Astrocyte of the spinal cord (primary cell): ENCODE measurements around the gene KIZ.

Source experiments
- DNase-seq: peaks from one replicate; pipeline ENCODE4 v3.0.0; 2011; ENCODE audit warnings: low read depth, low spot score
- H3K4me3 ChIP-seq: 2 replicates; pipeline ENCODE4 v1.5.1; 2011; ENCODE audit warnings: low read depth, mild to moderate bottlenecking, low read length, moderate library complexity
- CTCF ChIP-seq: IDR thresholded peaks from 2 replicates; pipeline ENCODE4 v1.5.1; 2012; ENCODE audit warnings: low read depth, mild to moderate bottlenecking, low read length, inconsistent platforms
- in situ Hi-C: cut with HindIII; loops from 2 replicates; pipeline ENCODE4 v1.10.0; 2017; ENCODE audit warnings: low sequenced_read_pairs

KIZ gene

GRCh38 chr20:21180248-21180647 is 54.4 kb downstream of the KIZ start:
- no peak for DNase-seq
- in situ Hi-C loops = no loop called here
- H3K4me3 ChIP-seq = no peak overlapping the region
- no peak for TF ChIP-seq CTCF

- no peak for TF ChIP-seq CTCF
- in situ Hi-C loops = no loop called here
- H3K4me3 ChIP-seq = no peak overlapping the region
- no peak for DNase-seq
Observed at GRCh38 chr20:21181028-21181427, 55.1 kb downstream of the KIZ start.

GRCh38 chr20:21182832-21183563 is 57.1 kb downstream of the KIZ start:
- in situ Hi-C loops = no loop called here
- DNase-seq = peak; percentile 63
- TF ChIP-seq CTCF = no peak
- no peak overlapping the region for H3K4me3 ChIP-seq

- DNase-seq = no peak
- in situ Hi-C loops = no loop called here
- no peak overlapping the region for H3K4me3 ChIP-seq
- no peak for TF ChIP-seq CTCF
Observed at GRCh38 chr20:21183722-21184121, 57.8 kb downstream of the KIZ start.

- no peak for TF ChIP-seq CTCF
- H3K4me3 ChIP-seq = no peak overlapping the region
- DNase-seq = no peak
- in situ Hi-C loops = no loop called here
Observed at GRCh38 chr20:21184819-21185218, 58.9 kb downstream of the KIZ start.

- no peak for DNase-seq
- in situ Hi-C loops = no loop called here
- no peak overlapping the region for H3K4me3 ChIP-seq
- TF ChIP-seq CTCF = no peak
Observed at GRCh38 chr20:21185849-21186248, 60.0 kb downstream of the KIZ start.
